HG03097 (cell line): ENCODE results near the gene AP1M2.

ENCODE experiments used
- ATAC-seq: cut with Tn5 transposase; IDR thresholded peaks from one replicate; pipeline ENCODE4 v1.9.1; 2021; ENCODE audit not compliant: unreplicated experiment, low FRiP score

Gene AP1M2

GRCh38 chr19:10587022-10587838 lies at the start of gene AP1M2:
TSS of gene AP1M2 (minus strand) at chr19:10587312. CDS start at chr19:10587231, 81 bp downstream.
- ATAC-seq = no peak

DNA sequence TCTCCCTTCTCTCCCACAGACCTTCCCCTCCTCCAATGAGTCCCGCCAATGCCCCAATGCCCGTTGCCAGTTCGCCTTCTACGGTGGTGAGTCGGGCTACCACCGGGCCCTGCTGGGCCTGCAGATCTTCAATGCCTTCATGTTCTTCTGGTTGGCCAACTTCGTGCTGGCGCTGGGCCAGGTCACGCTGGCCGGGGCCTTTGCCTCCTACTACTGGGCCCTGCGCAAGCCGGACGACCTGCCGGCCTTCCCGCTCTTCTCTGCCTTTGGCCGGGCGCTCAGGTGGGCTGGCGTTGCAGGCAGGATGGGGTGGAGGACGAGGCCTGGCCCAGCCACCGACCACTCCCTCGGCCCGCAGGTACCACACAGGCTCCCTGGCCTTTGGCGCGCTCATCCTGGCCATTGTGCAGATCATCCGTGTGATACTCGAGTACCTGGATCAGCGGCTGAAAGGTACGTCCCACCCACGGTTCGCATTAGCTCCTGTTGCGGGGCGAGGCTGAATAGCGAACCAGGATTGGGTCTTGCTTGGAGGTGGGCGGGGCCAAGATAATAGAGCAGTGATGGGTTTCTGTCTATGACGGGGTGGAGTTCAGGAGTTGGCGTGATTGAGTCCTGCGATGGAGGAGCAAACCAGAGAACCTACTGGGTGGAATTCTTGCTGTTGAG lies 49.3 kb upstream of the AP1M2 start:
- no peak for ATAC-seq

GRCh38 chr19:10634963-10635362 lies 47.9 kb upstream of the AP1M2 start:
- no peak for ATAC-seq

- ATAC-seq = no peak
These were observed 47.3 kb upstream of the AP1M2 start for GRCh38 chr19:10634430-10634829.

DNA sequence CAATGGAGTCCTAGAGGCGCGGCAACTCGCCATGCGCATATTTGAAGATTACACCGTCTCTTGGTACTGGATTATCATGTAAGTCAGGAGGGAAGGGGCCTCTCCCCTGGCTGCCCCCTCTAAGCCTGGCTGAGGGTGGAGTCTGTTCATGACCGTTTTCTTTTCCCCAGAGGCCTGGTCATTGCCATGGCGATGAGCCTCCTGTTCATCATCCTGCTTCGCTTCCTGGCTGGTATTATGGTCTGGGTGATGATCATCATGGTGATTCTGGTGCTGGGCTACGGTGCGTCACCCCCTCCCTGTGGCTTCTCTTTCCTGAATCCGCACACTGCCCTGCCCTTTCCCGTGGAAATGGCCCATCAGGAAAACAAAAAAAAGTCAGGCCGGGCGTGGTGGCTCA lies 44.8 kb upstream of the AP1M2 start:
- ATAC-seq = no peak

GRCh38 chr19:10625762-10626138 lies 38.6 kb upstream of the AP1M2 start:
- no peak for ATAC-seq

- no peak for ATAC-seq
These were observed 38.1 kb upstream of the AP1M2 start, which contains the start of gene SLC44A2 for GRCh38 chr19:10625003-10625761. TSS of gene SLC44A2 (plus strand) at chr19:10625553. CDS start at chr19:10625634, 81 bp downstream.

GRCh38 chr19:10624585-10624984 lies 37.5 kb upstream of the AP1M2 start:
- no peak for ATAC-seq

GRCh38 chr19:10621966-10622365 lies 34.9 kb upstream of the AP1M2 start:
- no peak for ATAC-seq

DNA sequence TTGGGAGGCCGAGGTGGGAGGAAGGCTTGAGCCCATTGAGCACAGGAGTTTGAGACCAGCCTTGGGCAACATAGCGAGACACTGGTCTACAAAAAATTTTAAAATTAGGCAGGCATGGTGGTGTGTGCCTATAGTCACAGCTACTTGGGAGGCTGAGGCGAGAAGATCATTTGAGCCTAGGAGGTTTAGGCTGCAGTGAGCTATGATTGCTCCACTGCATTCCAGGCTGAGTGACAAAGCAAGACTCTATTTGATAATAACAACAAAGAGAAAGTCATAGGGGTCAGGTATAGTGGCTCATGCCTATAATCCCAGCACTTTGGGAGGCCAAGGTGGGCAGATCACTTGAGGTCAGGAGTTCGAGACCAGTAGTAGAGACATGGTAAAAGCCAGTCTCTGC lies 33.7 kb upstream of the AP1M2 start:
- ATAC-seq = no peak

DNA sequence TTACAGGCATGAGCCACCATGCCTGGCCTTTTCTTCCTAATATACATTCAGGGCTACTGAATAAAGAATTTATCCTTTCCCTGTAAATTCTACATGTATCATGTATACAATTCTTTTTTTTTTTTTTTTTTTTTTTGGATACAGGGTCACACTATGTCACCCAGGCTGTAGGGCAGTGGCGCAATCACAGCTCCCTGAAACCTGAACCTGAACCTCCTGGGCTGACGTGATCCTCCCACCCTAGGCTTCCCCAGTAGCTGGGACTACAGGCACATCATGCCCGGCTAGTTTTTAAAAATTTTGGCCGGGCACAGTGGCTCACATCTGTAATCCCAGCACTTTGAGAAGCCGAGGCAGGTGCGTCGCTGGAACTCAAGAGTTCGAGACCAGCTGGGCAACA lies 31.7 kb upstream of the AP1M2 start:
- no peak for ATAC-seq

GRCh38 chr19:10617409-10618121 lies 30.5 kb upstream of the AP1M2 start:
- no peak for ATAC-seq

- no peak for ATAC-seq
These were observed 28.4 kb upstream of the AP1M2 start for GRCh38 chr19:10615429-10616023.

DNA sequence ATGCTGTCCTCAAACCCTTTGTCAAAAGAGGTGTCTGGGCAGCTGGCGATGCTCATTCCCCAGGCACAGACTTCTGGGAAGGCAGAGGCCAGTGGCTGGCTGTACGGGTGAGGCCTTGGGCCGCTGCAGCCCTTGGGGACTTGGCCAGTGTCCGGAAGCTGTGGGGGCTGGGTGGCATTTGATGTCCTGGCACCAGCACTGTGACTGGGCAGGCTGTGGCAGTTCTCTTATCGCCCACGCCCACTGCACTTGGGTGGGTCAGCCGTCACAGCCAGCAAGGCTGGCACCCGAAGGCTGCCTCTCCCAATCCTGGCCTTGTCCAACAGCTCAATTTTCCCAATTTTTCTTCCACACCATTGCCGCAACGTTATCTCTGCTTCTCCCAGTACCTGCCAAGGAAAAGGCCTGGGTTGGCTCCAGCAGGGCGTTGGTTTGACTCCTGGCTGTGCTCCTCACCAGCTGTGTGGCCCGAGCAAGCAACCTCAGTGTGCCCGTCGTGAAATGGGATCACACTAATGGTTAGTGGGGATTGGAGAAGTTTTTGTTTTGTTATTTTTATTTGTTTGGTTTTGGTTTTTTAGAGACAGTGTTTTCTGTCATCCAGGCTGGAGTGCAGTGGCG lies 25.5 kb upstream of the AP1M2 start:
- ATAC-seq = no peak

DNA sequence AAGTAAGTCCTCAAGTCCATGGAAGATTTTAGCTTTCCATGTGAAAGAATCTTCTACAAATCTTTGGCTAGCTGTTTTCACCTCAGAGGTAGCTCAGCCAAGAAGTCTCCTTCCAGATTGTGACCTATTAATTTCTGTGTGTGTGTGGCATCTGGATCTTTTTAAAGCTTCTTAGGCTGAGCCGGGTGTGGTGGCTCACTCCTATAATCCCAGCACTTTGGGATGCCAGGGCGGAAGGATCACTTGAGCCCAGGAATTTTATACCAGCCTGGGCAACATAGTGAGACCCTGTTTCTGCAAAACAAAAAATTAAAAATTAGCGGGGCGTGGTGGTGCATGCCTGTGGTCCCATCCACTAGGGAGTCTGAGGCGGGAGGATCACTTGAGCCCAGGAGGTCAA lies 24.8 kb upstream of the AP1M2 start:
- ATAC-seq = no peak

DNA sequence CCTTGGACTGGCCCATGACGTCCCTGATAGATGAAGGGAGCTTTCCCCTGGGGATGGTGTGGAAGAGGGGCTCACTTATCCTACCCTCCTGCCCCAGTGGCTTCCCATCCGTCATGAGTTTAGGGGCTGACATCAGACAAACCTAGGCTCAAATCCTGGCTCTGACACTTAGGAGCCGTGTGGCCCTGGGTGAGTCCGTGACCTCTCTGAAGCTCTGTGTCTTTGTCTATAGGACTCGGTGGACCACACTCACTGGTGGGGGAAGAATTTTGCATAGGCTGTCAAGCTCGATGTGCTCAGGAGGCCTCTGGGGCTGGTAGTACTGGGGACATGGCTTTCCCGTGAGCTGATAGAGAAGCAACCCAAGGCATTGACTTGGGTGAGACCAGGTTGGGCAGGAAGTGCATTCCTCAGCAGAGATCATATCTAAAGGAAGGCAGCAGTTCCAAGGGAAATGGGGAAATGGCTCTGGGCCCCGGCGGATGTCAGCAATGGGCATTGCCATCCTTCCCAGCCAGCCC lies 17.4 kb upstream of the AP1M2 start:
- ATAC-seq = peak; percentile 29

GRCh38 chr19:10603873-10604459 lies 16.9 kb upstream of the AP1M2 start:
- ATAC-seq = peak; percentile 28

DNA sequence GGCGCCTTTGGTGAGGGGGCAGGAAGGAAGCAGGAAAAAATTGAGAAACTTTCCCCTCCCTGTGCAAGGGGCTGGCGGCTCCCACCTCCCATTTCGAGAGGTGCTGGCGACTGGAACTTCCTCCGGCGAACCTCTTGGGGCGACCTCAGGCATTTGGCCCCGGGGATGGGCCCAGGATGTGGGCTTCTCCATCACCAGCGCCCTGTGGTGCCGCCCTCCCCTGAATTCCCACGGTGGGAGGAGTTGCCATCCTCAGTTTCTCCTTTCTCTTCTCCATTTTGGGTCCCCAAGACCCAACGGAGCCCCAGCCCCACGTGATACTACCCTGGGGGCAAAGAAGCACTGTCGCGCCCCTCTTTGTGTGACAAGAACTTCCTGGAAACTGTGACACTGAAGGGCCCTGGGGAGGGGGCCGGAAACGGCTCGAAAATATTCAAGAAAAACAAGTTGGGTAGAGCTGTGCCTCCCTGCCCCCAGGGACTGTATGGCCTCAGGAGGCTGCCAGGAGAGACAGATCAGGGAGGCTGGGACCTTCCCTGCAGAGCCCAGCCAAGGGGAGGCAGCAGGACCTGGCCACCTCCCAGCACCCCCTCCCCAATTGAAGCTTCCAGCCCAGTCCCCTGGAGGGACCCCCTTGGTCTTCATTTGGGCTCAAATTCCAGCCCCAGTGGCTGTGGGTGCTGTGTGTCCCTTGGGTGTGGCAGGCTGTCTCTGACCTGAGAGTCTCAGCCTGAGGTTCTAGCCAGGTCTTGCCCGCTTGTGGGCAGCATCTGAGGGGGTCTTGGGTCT lies 16.2 kb upstream of the AP1M2 start:
- peak; percentile 40 for ATAC-seq
